HCT116 (cell line): Measurements from ENCODE around the gene PLD6. TPM values are rescaled to one million over a fixed set of nuclear protein-coding genes. Genes with fewer than 3 reads are reported as not detected.

Experiments
- ATAC-seq: fragments of 200-7000 bp; cut with Tn5 transposase; 2 replicates; pipeline ENCODE4 v1.9.1; 2020; ENCODE audit warnings: mild to moderate bottlenecking, moderate library complexity
- BruUV-seq: library from RNA; stranded (reverse); fragments of 400-500 nt; replicated peaks from 2 replicates; lab custom pipeline; 2021; lab: Mats Ljungman, UMichigan
- CTCF ChIA-PET: fragments of 300-600 bp; sonication (Branson Sonifier 250); formaldehyde crosslinking; loops from one replicate; lab custom pipeline; 2021; ENCODE audit warnings: antibody characterized with exemption; lab: Charles Lee
- POLR2A ChIA-PET: fragments of 300-600, 350-600 bp; sonication (Branson Sonifier 250); formaldehyde crosslinking; loops from one replicate; lab custom pipeline; 2021; ENCODE audit warnings: antibody characterized with exemption; lab: Charles Lee
- RAD21 ChIA-PET, 2 experiments: fragments of 300-600 bp; sonication (Branson Sonifier 250); formaldehyde crosslinking; loops; one replicate each; lab custom pipeline; 2023; ENCODE audit warnings: low total read pairs in 2 of 2; ENCODE audit not compliant: uncharacterized antibody in 2 of 2, unreplicated experiment in 2 of 2, low non-redundant PET in 1 of 2; lab: Charles Lee
- DNase-seq: peaks from one replicate; pipeline ENCODE4 v3.0.0-alpha.2; 2010; ENCODE audit warnings: low read depth, low spot score
- H2AFZ ChIP-seq: fragments of 200-600 bp; shearing (Covaris generic), sonication (generic); 2 replicates; pipeline ENCODE4 v1.6.1; 2017; ENCODE audit warnings: low read depth, mixed run types, mixed read lengths, antibody characterized with exemption, low read length; ENCODE audit not compliant: poor library complexity, severe bottlenecking
- H3K27ac ChIP-seq: 2 replicates; pipeline ENCODE4 v1.5.1; 2012; ENCODE audit warnings: low read depth, low read length
- H3K27me3 ChIP-seq: fragments of 200-600 bp; sonication (generic); 2 replicates; pipeline ENCODE4 v1.6.1; 2016; ENCODE audit warnings: mixed run types, low read length, mixed read lengths; ENCODE audit not compliant: insufficient read depth
- H3K36me3 ChIP-seq, 2 experiments: fragments of 200-500 bp in 1 of 2; fragments of 200-600 bp in 1 of 2; sonication (Bioruptor generic) in 1 of 2; sonication (generic) in 1 of 2; 2 replicates each; pipeline versions ENCODE4 v1.5.1 to v1.6.1; 2014 to 2016; ENCODE audit warnings: low read length in 2 of 2, inconsistent platforms in 1 of 2, mixed read lengths in 1 of 2, mixed run types in 1 of 2; ENCODE audit not compliant: insufficient read depth in 2 of 2, control insufficient read depth in 1 of 2
- H3K4me1 ChIP-seq, 2 experiments: fragments of 200-600 bp in 1 of 2; sonication (generic) in 1 of 2; 2 replicates each; pipeline versions ENCODE4 v1.5.1 to v1.6.1; 2012 to 2017; ENCODE audit warnings: low read length in 2 of 2, inconsistent platforms in 1 of 2, mild to moderate bottlenecking in 1 of 2, mixed read lengths in 1 of 2, mixed run types in 1 of 2, moderate library complexity in 1 of 2; ENCODE audit not compliant: insufficient read depth in 2 of 2, control insufficient read depth in 1 of 2
- H3K4me2 ChIP-seq: fragments of 200-600 bp; sonication (generic); 2 replicates; pipeline ENCODE4 v1.6.1; 2017; ENCODE audit warnings: mixed run types, low read length, mixed read lengths
- H3K4me3 ChIP-seq, 2 experiments: fragments of 200-600 bp in 1 of 2; sonication (generic) in 1 of 2; replicated peaks in 1 of 2; 2 replicates each; pipeline ENCODE4 v1.5.1; 2011 to 2016; ENCODE audit warnings: low read length in 2 of 2, control low read depth in 1 of 2, low read depth in 1 of 2, mild to moderate bottlenecking in 1 of 2, mixed read lengths in 1 of 2, mixed run types in 1 of 2
- H3K79me2 ChIP-seq: fragments of 200-600 bp; sonication (generic); 2 replicates; pipeline ENCODE4 v1.6.1; 2017; ENCODE audit warnings: mild to moderate bottlenecking, mixed run types, low read length, moderate library complexity, mixed read lengths; ENCODE audit not compliant: insufficient read depth
- H3K9ac ChIP-seq: fragments of 200-600 bp; sonication (generic); 2 replicates; pipeline ENCODE4 v1.6.1; 2016; ENCODE audit warnings: low read length, mixed read lengths
- H3K9me2 ChIP-seq: fragments of 200-600 bp; sonication (generic), shearing (Covaris generic); 2 replicates; pipeline ENCODE4 v1.6.1; 2017; ENCODE audit warnings: mixed run types, mild to moderate bottlenecking, moderate library complexity; ENCODE audit not compliant: insufficient read depth
- H3K9me3 ChIP-seq, 2 experiments: fragments of 200-500 bp in 1 of 2; fragments of 200-600 bp in 1 of 2; sonication (Bioruptor generic) in 1 of 2; sonication (generic) in 1 of 2; 2 replicates each; pipeline ENCODE4 v1.6.1; 2014 to 2017; ENCODE audit warnings: low read length in 2 of 2, mixed read lengths in 2 of 2, inconsistent platforms in 1 of 2, low read depth in 1 of 2, mild to moderate bottlenecking in 1 of 2, mixed run types in 1 of 2, moderate library complexity in 1 of 2; ENCODE audit not compliant: control insufficient read depth in 1 of 2, insufficient read depth in 1 of 2
- H4K20me1 ChIP-seq: fragments of 200-600 bp; sonication (generic), shearing (Covaris generic); 2 replicates; pipeline ENCODE4 v1.6.1; 2017; ENCODE audit warnings: mixed run types, mild to moderate bottlenecking, moderate library complexity; ENCODE audit not compliant: insufficient read depth
- CBX3 ChIP-seq: IDR thresholded peaks from 2 replicates; pipeline ENCODE4 v1.6.1; 2012; ENCODE audit warnings: low read depth
- CEBPB ChIP-seq: IDR thresholded peaks from 2 replicates; pipeline ENCODE4 v1.6.1; 2012; ENCODE audit warnings: low read depth
- EGR1 ChIP-seq: IDR thresholded peaks from 2 replicates; pipeline ENCODE4 v1.6.1; 2012; ENCODE audit warnings: low read depth
- EZH2 ChIP-seq: fragments of 200-600 bp; sonication (generic); IDR thresholded peaks from 2 replicates; pipeline ENCODE4 v1.6.1; 2017; ENCODE audit warnings: antibody characterized with exemption, mixed run types
- EZH2phosphoT487 ChIP-seq: fragments of 200-600 bp; IDR thresholded peaks from 2 replicates; pipeline ENCODE4 v1.6.1; 2018; ENCODE audit warnings: antibody characterized with exemption, borderline replicate concordance
- FOSL1 ChIP-seq: IDR thresholded peaks from 2 replicates; pipeline ENCODE4 v1.6.1; 2012; ENCODE audit warnings: low read depth
- JUND ChIP-seq: IDR thresholded peaks from 2 replicates; pipeline ENCODE4 v1.6.1; 2012
- POLR2A ChIP-seq: IDR thresholded peaks from 2 replicates; pipeline ENCODE4 v1.7.0; 2011; ENCODE audit warnings: borderline replicate concordance; ENCODE audit not compliant: insufficient read depth, insufficient read length; ENCODE audit errors: extremely low read depth
- POLR2AphosphoS5 ChIP-seq: IDR thresholded peaks from 2 replicates; pipeline ENCODE4 v1.6.1; 2011; ENCODE audit warnings: mild to moderate bottlenecking, low read depth, low read length, moderate library complexity
- RAD21 ChIP-seq: IDR thresholded peaks from 2 replicates; pipeline ENCODE4 v1.6.1; 2012; ENCODE audit warnings: low read depth, mild to moderate bottlenecking
- SIN3A ChIP-seq: IDR thresholded peaks from 2 replicates; pipeline ENCODE4 v1.6.1; 2012; ENCODE audit warnings: low read depth
- SRF ChIP-seq: IDR thresholded peaks from 2 replicates; pipeline ENCODE4 v1.6.1; 2012; ENCODE audit warnings: low read depth
- TCF7L2 ChIP-seq: IDR thresholded peaks from 2 replicates; pipeline ENCODE4 v1.7.0; 2011; ENCODE audit warnings: borderline replicate concordance, inconsistent platforms; ENCODE audit not compliant: insufficient read depth, insufficient read length; ENCODE audit errors: extremely low read depth
- YY1 ChIP-seq: IDR thresholded peaks from 2 replicates; pipeline ENCODE4 v1.6.1; 2011; ENCODE audit warnings: low read length, low read depth, moderate library complexity, mild to moderate bottlenecking; ENCODE audit not compliant: insufficient replicate concordance; ENCODE audit errors: extremely low read depth
- ZBTB33 ChIP-seq: IDR thresholded peaks from 2 replicates; pipeline ENCODE4 v1.6.1; 2011; ENCODE audit warnings: mild to moderate bottlenecking, low read length, moderate library complexity; ENCODE audit not compliant: insufficient replicate concordance; ENCODE audit errors: extremely low read depth
- ZFX ChIP-seq: fragments of 450-650 bp; IDR thresholded peaks from 2 replicates; pipeline ENCODE4 v1.6.1; 2017
- intact Hi-C: fragments of 100-400 bp; cut with micrococcal nuclease; formaldehyde crosslinking; loops from 2 replicates; pipeline ENCODE4 v1.10.0; 2022
- total RNA-seq: library from RNA; stranded (reverse); gene quantifications from one replicate; pipeline ENCODE4 v1.2.1, GENCODE V29; 2021; ENCODE audit not compliant: unreplicated experiment
- TF ChIP-seq, protein P1 (sequence below): IDR thresholded peaks from 2 replicates; pipeline ENCODE4 v1.6.1; 2012; ENCODE audit warnings: low read depth

The PLD6 gene
- total RNA-seq, 1 experiment from 2014 or later, result 15.6 TPM

DNA sequence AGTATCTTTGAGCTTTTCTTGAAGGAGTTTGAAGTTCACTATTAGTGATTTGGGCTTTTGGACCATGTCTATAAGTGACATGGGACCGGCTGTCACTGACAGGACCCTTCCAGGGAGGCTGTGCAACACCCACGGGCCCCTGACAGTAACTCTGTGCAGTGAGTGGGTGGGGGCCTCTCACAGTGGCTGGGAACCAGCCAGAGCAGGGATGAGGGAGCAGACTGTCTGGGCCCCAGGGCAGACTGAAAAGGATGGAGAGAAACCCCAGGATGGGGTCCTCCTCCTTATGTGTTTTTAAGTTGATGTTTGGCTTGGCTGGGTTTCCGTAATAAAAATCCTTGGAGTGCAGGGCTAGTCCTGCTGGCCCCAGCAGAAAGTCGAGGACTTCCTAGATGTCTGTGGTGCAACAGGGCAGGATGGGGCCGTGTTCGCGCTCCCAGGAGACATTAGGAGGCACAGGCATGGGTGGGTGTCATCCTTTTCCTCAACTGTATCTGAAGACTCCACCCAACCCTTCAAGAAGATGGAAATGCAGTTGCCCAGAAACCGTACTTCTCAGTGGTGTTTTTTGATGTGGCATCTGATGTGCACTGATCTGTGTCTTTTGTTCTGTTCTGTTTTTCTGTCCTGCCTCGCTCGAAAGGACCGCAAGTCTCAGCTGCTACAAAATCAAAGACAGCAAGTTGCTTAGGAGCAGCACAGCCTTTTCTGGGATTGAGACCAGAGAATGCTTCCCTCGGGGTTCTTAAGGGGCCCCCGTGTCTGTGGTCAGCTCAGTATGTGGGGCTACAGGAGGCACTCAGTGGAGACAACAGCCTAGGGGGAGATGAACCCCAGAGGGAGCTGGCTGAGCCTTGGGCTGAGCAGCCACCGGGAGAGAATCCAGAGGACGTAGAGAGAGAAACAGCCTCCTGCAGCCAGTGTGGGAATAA, 24.2 kb downstream of the PLD6 start:
- ChIA-PET RAD21 (no interaction called here), CTCF (no interaction called here)
- no peak overlapping the region for H3K9ac ChIP-seq
- no peak overlapping the region for H3K27ac ChIP-seq
- ATAC-seq (no peak), DNase-seq (no peak)
- intact Hi-C loops, result no loop called here
- H3K9me2 ChIP-seq, result no peaks in the 10 kb centered on the region
- no peaks in the 10 kb centered on the region for H3K27me3 ChIP-seq
- H2AFZ ChIP-seq, result no peak overlapping the region
- no peak overlapping the region for H3K4me2 ChIP-seq
- BruUV-seq, result no TSS peak
- H4K20me1 ChIP-seq, result no peaks in the 10 kb centered on the region
- H3K36me3 ChIP-seq, result peaks cover 28 to 37% of the 10 kb centered on the region in 2 experiments
- no peaks in the 10 kb centered on the region for H3K79me2 ChIP-seq
- H3K4me3 ChIP-seq, result no peak overlapping the region
- TF ChIP-seq ZBTB33 (no peak), POLR2A (no peak), RAD21 (no peak), EGR1 (no peak), TCF7L2 (no peak), YY1 (no peak), EZH2 (no peak), CEBPB (no peak), FOSL1 (no peak), EZH2phosphoT487 (no peak), SIN3A (no peak), JUND (no peak), ZFX (no peak), SRF (no peak), CBX3 (no peak), POLR2AphosphoS5 (no peak)
- TF ChIP-seq, protein P1, sequence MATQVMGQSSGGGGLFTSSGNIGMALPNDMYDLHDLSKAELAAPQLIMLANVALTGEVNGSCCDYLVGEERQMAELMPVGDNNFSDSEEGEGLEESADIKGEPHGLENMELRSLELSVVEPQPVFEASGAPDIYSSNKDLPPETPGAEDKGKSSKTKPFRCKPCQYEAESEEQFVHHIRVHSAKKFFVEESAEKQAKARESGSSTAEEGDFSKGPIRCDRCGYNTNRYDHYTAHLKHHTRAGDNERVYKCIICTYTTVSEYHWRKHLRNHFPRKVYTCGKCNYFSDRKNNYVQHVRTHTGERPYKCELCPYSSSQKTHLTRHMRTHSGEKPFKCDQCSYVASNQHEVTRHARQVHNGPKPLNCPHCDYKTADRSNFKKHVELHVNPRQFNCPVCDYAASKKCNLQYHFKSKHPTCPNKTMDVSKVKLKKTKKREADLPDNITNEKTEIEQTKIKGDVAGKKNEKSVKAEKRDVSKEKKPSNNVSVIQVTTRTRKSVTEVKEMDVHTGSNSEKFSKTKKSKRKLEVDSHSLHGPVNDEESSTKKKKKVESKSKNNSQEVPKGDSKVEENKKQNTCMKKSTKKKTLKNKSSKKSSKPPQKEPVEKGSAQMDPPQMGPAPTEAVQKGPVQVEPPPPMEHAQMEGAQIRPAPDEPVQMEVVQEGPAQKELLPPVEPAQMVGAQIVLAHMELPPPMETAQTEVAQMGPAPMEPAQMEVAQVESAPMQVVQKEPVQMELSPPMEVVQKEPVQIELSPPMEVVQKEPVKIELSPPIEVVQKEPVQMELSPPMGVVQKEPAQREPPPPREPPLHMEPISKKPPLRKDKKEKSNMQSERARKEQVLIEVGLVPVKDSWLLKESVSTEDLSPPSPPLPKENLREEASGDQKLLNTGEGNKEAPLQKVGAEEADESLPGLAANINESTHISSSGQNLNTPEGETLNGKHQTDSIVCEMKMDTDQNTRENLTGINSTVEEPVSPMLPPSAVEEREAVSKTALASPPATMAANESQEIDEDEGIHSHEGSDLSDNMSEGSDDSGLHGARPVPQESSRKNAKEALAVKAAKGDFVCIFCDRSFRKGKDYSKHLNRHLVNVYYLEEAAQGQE, result no peak
- TF ChIP-seq, all 23 proteins: peak for 0
- POLR2A ChIA-PET, result no interaction called here
- Histone ChIP-seq H3K4me1 (peaks cover 4 to 6% of the 10 kb centered on the region in 2 experiments; a peak in 2 of 4 replicates), H3K9me3 (no peaks in the 10 kb centered on the region)
